RCC 7860 (cell line): Measurements from ENCODE around the gene MARCHF11.

Experiments
- DNase-seq: peaks from one replicate; pipeline ENCODE4 v3.0.0-alpha.2; 2015; ENCODE audit warnings: low spot score
- FAIRE-seq: peaks from 2 replicates; lab custom pipeline; 2012; peaks lifted over from hg19 to GRCh38; lab: Jason Lieb, UNC

The MARCHF11 gene

GRCh38 chr5:16135003-16135402 is 44.6 kb downstream of the MARCHF11 start:
- DNase-seq (no peak), FAIRE-seq (no peak)

DNA sequence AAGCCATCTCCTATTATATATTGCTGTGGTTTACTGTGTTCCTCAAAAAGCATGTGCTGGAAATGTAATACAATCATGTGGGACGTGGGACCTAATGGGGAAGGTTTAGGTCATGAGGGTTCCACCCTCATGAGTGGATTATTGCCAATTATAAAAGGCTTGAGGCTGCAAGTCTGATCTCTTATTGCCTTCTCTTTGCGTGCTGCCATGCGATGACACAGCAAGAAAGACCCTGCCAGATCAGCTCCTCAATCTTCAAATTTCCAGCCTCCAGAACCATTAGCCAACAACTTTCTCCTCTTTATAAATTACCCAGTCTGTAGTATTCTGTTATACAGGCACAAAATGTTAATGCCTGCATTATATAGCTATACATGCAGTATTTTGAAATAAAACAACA is 45.4 kb downstream of the MARCHF11 start:
- DNase-seq (no peak), FAIRE-seq (no peak)

- FAIRE-seq (no peak), DNase-seq (no peak)
These were observed 47.7 kb downstream of the MARCHF11 start for GRCh38 chr5:16131878-16132277.

GRCh38 chr5:16128944-16129343 is 50.6 kb downstream of the MARCHF11 start:
- DNase-seq (no peak), FAIRE-seq (no peak)

DNA sequence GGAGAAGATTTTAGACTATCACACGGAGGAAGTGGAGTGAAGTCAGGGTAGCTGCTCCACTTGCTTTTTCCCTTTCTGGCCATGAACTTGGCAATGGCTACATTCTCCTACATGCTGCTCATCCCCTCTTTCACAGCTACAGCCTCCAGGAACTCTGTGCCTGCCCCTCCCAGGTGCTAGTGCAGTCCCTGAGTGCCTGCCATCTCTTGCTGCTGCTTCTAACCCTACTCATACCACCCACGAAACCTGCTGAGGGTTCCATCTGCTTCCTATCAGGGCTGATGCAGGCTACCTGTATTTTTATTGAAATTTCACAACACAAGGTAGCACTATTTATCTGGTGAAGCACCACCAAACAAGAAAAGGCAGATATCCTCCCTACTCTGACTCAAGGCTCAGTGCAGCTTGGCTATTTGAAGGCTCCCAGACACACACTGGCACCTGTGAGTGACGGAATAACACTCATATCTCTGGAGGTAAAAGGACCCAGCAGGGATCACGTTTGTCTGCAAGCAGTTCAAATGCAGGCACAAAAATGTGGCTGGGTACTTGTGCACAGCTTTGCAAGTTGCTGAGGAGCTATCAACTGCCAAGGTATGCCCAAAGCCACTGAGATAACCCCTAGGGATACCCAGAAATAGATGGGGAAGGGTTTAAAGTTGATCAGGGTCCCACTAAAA is 51.6 kb downstream of the MARCHF11 start:
- DNase-seq, result no peak
- no peak for FAIRE-seq

GRCh38 chr5:16120579-16120978 is 59.0 kb downstream of the MARCHF11 start:
- DNase-seq, result no peak
- no peak for FAIRE-seq

- no peak for DNase-seq
- no peak for FAIRE-seq
These were observed 59.8 kb downstream of the MARCHF11 start for GRCh38 chr5:16119790-16120189.

DNA sequence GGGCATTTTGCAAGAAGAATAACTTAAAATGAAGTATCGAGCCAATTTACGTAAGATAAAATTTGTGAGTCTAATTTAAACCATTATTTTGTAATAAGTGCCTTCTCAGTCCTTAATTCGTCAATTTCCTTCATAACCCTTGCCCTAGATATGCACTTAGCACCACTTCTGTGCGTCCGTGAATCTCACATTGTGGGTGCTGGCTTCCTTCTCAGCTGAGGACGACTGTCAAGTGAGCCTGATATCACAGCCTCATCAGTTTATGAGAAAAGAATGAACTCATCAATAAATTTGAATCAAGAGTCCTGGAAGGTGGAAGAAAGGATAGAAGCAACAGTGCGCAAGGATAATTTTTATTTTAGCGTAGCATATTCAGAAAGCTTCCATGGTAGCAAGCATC is 64.5 kb downstream of the MARCHF11 start:
- DNase-seq (no peak), FAIRE-seq (no peak)

DNA sequence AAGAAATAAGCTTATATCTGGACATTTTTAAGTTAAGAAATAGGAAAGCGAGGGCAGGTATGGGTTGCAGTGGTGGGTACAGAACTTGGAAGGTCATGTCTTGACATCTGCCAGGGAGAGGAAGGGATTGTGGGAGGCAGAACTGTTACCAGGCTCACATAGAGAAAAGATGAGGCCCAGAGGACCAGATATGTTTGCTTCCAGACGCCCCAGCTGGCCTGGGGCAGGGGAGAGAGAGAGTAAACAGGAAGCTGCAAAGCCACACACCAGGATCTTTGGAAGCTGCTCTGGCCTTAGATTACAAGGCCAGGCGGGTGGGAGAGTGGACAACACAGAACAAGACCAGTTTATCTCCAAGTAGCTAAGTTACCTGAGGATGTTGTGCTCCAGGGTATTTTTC is 71.2 kb downstream of the MARCHF11 start:
- no peak for FAIRE-seq
- DNase-seq, result no peak

- FAIRE-seq, result no peak
- DNase-seq, result no peak
These were observed 74.6 kb downstream of the MARCHF11 start for GRCh38 chr5:16104961-16105360.

DNA sequence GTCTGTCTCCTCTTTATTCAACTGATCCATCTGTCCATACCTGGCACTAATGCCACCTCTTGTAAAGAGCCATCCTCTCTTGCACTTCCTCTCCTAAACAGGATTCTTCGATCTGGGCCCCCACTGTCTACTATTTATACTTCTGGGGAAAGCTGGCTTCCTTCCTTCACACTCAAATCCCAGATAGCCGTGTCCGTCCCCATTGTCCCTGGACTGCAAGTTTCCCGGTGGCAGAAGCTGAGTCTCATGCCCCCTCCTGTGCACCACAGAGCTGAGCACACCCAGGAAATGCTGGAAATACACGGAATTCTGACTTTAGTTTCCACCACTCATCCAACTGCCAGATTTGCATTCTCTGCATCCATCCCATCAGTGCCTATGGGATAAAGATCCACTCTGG is 84.0 kb downstream of the MARCHF11 start:
- DNase-seq, result no peak
- no peak for FAIRE-seq

DNA sequence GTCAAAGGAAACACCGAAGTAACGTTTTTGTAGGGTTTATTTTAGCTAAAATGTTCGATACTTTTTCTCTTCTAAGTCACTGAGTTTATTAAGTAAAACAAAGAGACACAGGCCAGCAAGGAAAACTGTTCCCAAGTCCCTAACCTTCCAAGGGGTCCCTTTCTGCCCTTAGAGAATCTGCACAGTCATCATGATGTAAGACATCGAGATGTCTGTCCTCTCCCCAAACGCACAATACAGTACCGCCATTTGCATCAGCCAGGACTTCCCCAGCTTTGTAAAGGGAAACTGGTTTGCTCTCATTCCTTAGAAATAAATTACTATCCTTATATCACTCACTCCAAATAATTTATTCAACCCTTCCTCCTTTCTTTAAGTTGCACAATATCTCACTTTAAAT is 89.3 kb downstream of the MARCHF11 start:
- FAIRE-seq (no peak), DNase-seq (no peak)

DNA sequence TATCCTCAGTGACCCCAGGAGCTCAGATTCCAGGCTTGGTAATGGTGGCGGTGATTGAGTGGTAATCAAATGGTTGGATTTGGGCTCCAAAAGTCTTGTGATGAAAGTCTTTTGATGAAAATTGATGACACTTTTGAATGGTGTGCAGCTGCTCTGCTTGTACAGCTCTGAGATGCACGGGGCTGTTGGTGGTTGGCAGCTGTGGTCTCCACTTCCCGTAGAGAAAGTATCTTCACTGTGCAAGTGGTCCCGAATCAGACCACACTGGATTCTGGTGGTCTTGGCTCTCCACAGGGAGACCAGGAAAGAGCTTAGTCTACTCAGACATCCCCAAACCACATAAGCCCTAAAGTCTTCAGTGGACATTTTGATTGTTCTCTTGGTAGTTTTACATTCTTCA is 96.6 kb downstream of the MARCHF11 start:
- FAIRE-seq (no peak), DNase-seq (no peak)

GRCh38 chr5:16082053-16082452 is 97.5 kb downstream of the MARCHF11 start:
- DNase-seq, result no peak
- no peak for FAIRE-seq

DNA sequence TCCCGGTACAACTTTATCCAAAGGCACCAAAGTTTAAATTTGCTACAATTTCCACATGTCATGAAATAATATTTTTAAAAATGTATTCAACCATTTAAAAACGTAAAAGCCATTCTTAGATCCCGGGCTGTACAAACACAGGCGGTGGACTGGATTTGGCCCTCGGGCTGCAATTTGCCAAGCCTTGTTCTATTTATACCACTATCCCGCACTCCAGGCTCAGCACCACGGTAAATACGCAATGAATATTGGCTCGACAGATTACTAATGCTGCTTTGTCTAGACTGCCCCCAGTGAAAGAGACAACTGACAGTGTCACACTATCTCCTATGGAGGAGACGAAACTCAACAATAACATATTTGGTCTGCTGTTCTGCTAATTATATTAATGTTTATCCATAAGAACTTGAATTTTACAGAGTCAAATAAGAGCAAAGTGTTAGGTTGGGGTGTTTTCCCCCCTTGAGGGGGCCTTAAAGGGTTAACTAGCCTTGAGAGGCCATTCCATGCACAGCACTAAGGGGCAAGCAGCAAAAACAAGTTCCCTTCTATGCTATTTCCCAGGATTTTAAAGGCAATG is 98.1 kb downstream of the MARCHF11 start:
- DNase-seq, result no peak
- no peak for FAIRE-seq

DNA sequence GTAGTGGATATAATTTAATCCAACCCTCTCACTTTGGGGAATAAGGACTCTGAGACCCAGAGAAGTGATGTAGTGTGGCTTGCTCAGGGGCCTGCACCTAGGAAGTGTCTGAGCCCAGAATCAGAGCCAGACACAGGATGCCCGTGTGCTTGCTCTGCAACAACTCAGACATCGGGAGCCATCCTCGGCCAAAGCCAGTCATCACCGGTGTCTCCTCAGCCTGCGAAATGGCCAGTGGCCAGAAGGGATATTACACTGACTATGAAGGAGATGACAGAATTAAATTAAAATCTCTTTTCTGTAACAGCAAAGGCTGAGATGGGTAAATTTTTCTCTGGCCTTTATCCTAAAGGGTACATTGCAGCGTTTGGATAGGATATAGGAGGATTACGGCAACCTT is 102.9 kb downstream of the MARCHF11 start:
- no peak for DNase-seq
- FAIRE-seq, result no peak

GRCh38 chr5:16074358-16074757 is 105.2 kb downstream of the MARCHF11 start:
- DNase-seq (no peak), FAIRE-seq (no peak)

GRCh38 chr5:16072616-16073015 is 107.0 kb downstream of the MARCHF11 start:
- no peak for FAIRE-seq
- no peak for DNase-seq

GRCh38 chr5:16067415-16067814 is 112.2 kb downstream of the MARCHF11 start:
- DNase-seq, result no peak
- FAIRE-seq, result no peak

- FAIRE-seq (no peak), DNase-seq (no peak)
These were observed 112.8 kb downstream of the MARCHF11 start for GRCh38 chr5:16066810-16067209.

DNA sequence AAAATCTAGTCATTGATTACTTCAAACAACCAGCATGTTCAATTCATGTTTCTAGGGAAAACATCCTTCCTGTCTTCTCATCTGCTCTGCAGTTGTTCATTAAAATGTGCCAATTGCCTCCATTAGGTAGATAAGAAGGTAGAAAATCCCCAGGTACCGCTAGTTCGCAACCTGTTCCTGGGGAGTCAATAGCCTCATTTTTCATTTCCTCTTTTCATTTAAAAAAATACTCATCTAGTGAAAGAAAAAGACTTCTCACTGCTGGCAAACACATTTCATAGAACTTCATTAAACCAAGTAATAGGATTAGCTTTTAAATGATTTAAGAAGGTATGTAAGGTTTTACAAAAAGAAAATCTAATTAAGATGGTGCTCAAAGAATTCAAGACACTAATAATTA is 113.3 kb downstream of the MARCHF11 start:
- DNase-seq (no peak), FAIRE-seq (no peak)

DNA sequence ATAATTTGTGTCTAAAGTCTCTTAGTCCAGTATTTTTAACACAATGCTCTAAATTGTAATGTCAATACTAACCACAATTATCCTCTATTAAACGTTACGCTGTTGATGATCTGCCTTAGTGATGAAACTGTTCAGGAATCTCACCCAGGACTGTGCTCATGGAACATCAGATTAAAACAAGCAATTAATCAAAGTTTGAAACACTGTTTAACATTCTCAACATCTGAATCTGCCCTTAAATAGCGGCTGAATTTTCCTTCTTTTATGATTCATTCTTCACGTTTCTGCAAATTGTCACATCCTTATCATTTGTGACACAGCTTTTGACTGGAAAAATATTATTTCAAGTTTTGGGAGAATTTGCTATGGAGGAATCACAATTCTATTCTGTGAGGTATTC is 113.8 kb downstream of the MARCHF11 start:
- DNase-seq (no peak), FAIRE-seq (no peak)
